Activated CD4-positive, alpha-beta T cell treated with anti-CD3 and anti-CD28 coated beads, Interleukin-2, amount 10 ng/mL, durations not matched to agents 7 days and 5 days (primary cell): Measurements from ENCODE around the gene ALKBH7. TPM values are rescaled to one million over a fixed set of nuclear protein-coding genes. Genes with fewer than 3 reads are reported as not detected.
A peak's percentile ranks its signal among the peaks of the same experiment; 100 is the strongest.
"Not testable (repeated sequence)": the region's sequence is repeated elsewhere in the genome, so short reads cannot be mapped to it uniquely, and the experiment has no call there.

Source experiments
- CTCF ChIA-PET: fragments of 350-600 bp; sonication (Branson Sonifier 250); formaldehyde crosslinking; loops from one replicate; lab custom pipeline; 2021; ENCODE audit warnings: antibody characterized with exemption; lab: Charles Lee
- POLR2A ChIA-PET: fragments of 350-600 bp; sonication (Branson Sonifier 250); formaldehyde crosslinking; loops from one replicate; lab custom pipeline; 2021; ENCODE audit warnings: antibody characterized with exemption; lab: Charles Lee
- DNase-seq: peaks from one replicate; pipeline ENCODE4 v3.0.0-alpha.2; 2020
- H3K27ac Mint-ChIP-seq: one replicate; pipeline ENCODE4 v1.8.0; 2021; ENCODE audit warnings: mild to moderate bottlenecking, moderate library complexity, mixed read lengths
- H3K27me3 Mint-ChIP-seq: one replicate; pipeline ENCODE4 v1.8.0; 2021; ENCODE audit warnings: mixed read lengths
- H3K36me3 Mint-ChIP-seq: one replicate; pipeline ENCODE4 v1.8.0; 2021; ENCODE audit warnings: low read depth, mixed read lengths
- H3K4me1 Mint-ChIP-seq: one replicate; pipeline ENCODE4 v1.8.0; 2021; ENCODE audit warnings: mixed read lengths
- H3K4me3 Mint-ChIP-seq: one replicate; pipeline ENCODE4 v1.8.0; 2021; ENCODE audit warnings: mild to moderate bottlenecking, moderate library complexity, mixed read lengths
- H3K9me3 Mint-ChIP-seq: one replicate; pipeline ENCODE4 v1.8.0; 2021; ENCODE audit warnings: mixed read lengths
- total RNA-seq, 2 experiments: library from RNA; stranded (reverse); gene quantifications; one replicate each; pipeline ENCODE4 v1.2.3, GENCODE V29; 2021

ALKBH7 gene
- total RNA-seq, 2 experiments from 2014 or later, result 32.8 to 48.2 TPM

- H3K9me3 Mint-ChIP-seq, result no peaks in the 10 kb centered on the region
- ChIA-PET POLR2A (interaction anchor here (1.0 kb wide), 1 partner anchor 33 kb away, joined by 4 read pairs; no protein-coding TSS in a partner anchor), CTCF (interaction anchor here (1.1 to 1.4 kb wide), 2 partner anchors 20 to 34 kb away, joined by 3 read pairs; partner anchors contain the start of gene ALKBH7)
- peak overlapping the region; percentile 97 for H3K27ac Mint-ChIP-seq
- H3K4me3 Mint-ChIP-seq, result peak overlapping the region; percentile 97
- peaks cover 22% of the 10 kb centered on the region for H3K36me3 Mint-ChIP-seq
- peaks cover 33% of the 10 kb centered on the region for H3K4me1 Mint-ChIP-seq
- H3K27me3 Mint-ChIP-seq, result no peaks in the 10 kb centered on the region
- DNase-seq, result no peak
Observed at GRCh38 chr19:6392221-6393073, 19.9 kb downstream of the ALKBH7 start.

- peak within 1 kb of the TSS; percentile 97 for H3K27ac Mint-ChIP-seq
- H3K4me1 Mint-ChIP-seq, result peaks cover 31% of the 10 kb centered on the region
- DNase-seq, result peak; percentile 94
- peak within 1 kb of the TSS; percentile 97 for H3K4me3 Mint-ChIP-seq
- ChIA-PET CTCF (interaction anchor here (0.7 to 1.4 kb wide), 3 partner anchors 21 to 44 kb away, joined by 3 read pairs; partner anchors contain the start of gene ALKBH7), POLR2A (interaction anchor here (1.0 kb wide), 1 partner anchor 32 kb away, joined by 4 read pairs; no protein-coding TSS in a partner anchor)
- H3K9me3 Mint-ChIP-seq, result no peaks in the 10 kb centered on the region
- H3K36me3 Mint-ChIP-seq, result peaks cover 18% of the 10 kb centered on the region
- no peaks in the 10 kb centered on the region for H3K27me3 Mint-ChIP-seq
Observed at GRCh38 chr19:6393074-6393982, 20.7 kb downstream of the ALKBH7 start, which contains the start of gene GTF2F1. TSS of gene GTF2F1 (minus strand) at chr19:6393164. CDS start at chr19:6392995, 169 bp downstream.

- POLR2A ChIA-PET, result interaction anchor here (1.0 kb wide), 1 partner anchor 31 kb away, joined by 4 read pairs; no protein-coding TSS in a partner anchor
- CTCF ChIA-PET, result interaction anchor here (0.7 kb wide), 1 partner anchor 43 kb away, joined by 3 read pairs; no protein-coding TSS in a partner anchor
- no peaks in the 10 kb centered on the region for H3K27me3 Mint-ChIP-seq
- peaks cover 30% of the 10 kb centered on the region for H3K4me1 Mint-ChIP-seq
- H3K9me3 Mint-ChIP-seq, result no peaks in the 10 kb centered on the region
- H3K27ac Mint-ChIP-seq, result peak overlapping the region; percentile 97
- peaks cover 15% of the 10 kb centered on the region for H3K36me3 Mint-ChIP-seq
- H3K4me3 Mint-ChIP-seq, result peak overlapping the region; percentile 97
- DNase-seq, result peak; percentile 78
Observed at GRCh38 chr19:6393983-6394412, 21.4 kb downstream of the ALKBH7 start.

GRCh38 chr19:6394831-6395230, 22.2 kb downstream of the ALKBH7 start:
- Mint-ChIP-seq H3K4me1 (peaks cover 30% of the 10 kb centered on the region), H3K9me3 (no peaks in the 10 kb centered on the region), H3K27me3 (no peaks in the 10 kb centered on the region), H3K36me3 (peaks cover 11% of the 10 kb centered on the region), H3K27ac (no peak overlapping the region), H3K4me3 (peak overlapping the region; percentile 97)
- CTCF ChIA-PET, result no interaction called here
- no peak for DNase-seq
- POLR2A ChIA-PET, result no interaction called here

- peaks cover 7% of the 10 kb centered on the region for H3K36me3 Mint-ChIP-seq
- CTCF ChIA-PET, result interaction anchor here (0.9 kb wide), 1 partner anchor 374 kb away, joined by 3 read pairs; no protein-coding TSS in a partner anchor
Observed at GRCh38 chr19:6396305-6396704, 23.7 kb downstream of the ALKBH7 start.

GRCh38 chr19:6400062-6400944, 27.7 kb downstream of the ALKBH7 start:
- H3K36me3 Mint-ChIP-seq, DNase-seq, H3K4me3 Mint-ChIP-seq, POLR2A ChIA-PET, H3K9me3 Mint-ChIP-seq, H3K27me3 Mint-ChIP-seq, H3K27ac Mint-ChIP-seq, H3K4me1 Mint-ChIP-seq, CTCF ChIA-PET: not testable (repeated sequence)

More at GRCh38 chr19:6396305-6396704, 23.7 kb downstream of the ALKBH7 start:
- H3K4me3 Mint-ChIP-seq, result no peak overlapping the region
- no peak for DNase-seq
- H3K4me1 Mint-ChIP-seq, result peaks cover 26% of the 10 kb centered on the region
- H3K9me3 Mint-ChIP-seq, result no peaks in the 10 kb centered on the region
- POLR2A ChIA-PET, result interaction anchor here (0.5 kb wide), 1 partner anchor 323 kb away, joined by 3 read pairs; no protein-coding TSS in a partner anchor
- no peaks in the 10 kb centered on the region for H3K27me3 Mint-ChIP-seq
- peak overlapping the region; percentile 25 for H3K27ac Mint-ChIP-seq

- no peaks in the 10 kb centered on the region for H3K36me3 Mint-ChIP-seq
- no peak overlapping the region for H3K27ac Mint-ChIP-seq
- POLR2A ChIA-PET, result no interaction called here
- DNase-seq, result no peak
- CTCF ChIA-PET, result interaction anchor here (0.6 to 1.0 kb wide), 2 partner anchors 23 to 1841 kb away, joined by 3 read pairs; partner anchors contain the start of gene KHSRP
- H3K9me3 Mint-ChIP-seq, result no peaks in the 10 kb centered on the region
- H3K4me1 Mint-ChIP-seq, result no peaks in the 10 kb centered on the region
- H3K27me3 Mint-ChIP-seq, result no peaks in the 10 kb centered on the region
- no peak overlapping the region for H3K4me3 Mint-ChIP-seq
Observed at GRCh38 chr19:6402058-6402457, 29.5 kb downstream of the ALKBH7 start.

- Mint-ChIP-seq H3K4me1 (no peaks in the 10 kb centered on the region), H3K27me3 (no peaks in the 10 kb centered on the region), H3K36me3 (no peaks in the 10 kb centered on the region), H3K4me3 (no peak overlapping the region), H3K9me3 (no peaks in the 10 kb centered on the region), H3K27ac (no peak overlapping the region)
- no peak for DNase-seq
- POLR2A ChIA-PET, result no interaction called here
- CTCF ChIA-PET, result interaction anchor here (0.6 to 0.9 kb wide), 2 partner anchors 23 to 58 kb away, joined by 4 read pairs; no protein-coding TSS in a partner anchor
Observed at GRCh38 chr19:6402837-6403608, 30.4 kb downstream of the ALKBH7 start.

- Mint-ChIP-seq H3K27me3 (no peaks in the 10 kb centered on the region), H3K4me3 (no peak overlapping the region), H3K9me3 (no peaks in the 10 kb centered on the region), H3K27ac (no peak overlapping the region), H3K4me1 (no peaks in the 10 kb centered on the region), H3K36me3 (no peaks in the 10 kb centered on the region)
- ChIA-PET CTCF (no interaction called here), POLR2A (no interaction called here)
- DNase-seq, result no peak
Observed at GRCh38 chr19:6406401-6406800, 33.8 kb downstream of the ALKBH7 start.

- Mint-ChIP-seq H3K27me3 (no peaks in the 10 kb centered on the region), H3K27ac (no peak overlapping the region), H3K4me1 (peaks cover 5% of the 10 kb centered on the region), H3K36me3 (peaks cover 5% of the 10 kb centered on the region), H3K4me3 (no peak overlapping the region), H3K9me3 (no peaks in the 10 kb centered on the region)
- DNase-seq, result no peak
- ChIA-PET POLR2A (no interaction called here), CTCF (no interaction called here)
Observed at GRCh38 chr19:6409346-6409745, 36.8 kb downstream of the ALKBH7 start.

GRCh38 chr19:6412061-6412446, 39.5 kb downstream of the ALKBH7 start:
- POLR2A ChIA-PET, result no interaction called here

More at GRCh38 chr19:6412061-6412446, 39.5 kb downstream of the ALKBH7 start:
- Mint-ChIP-seq H3K9me3 (no peaks in the 10 kb centered on the region), H3K4me1 (peaks cover 5% of the 10 kb centered on the region), H3K27ac (no peak overlapping the region), H3K4me3 (no peak overlapping the region), H3K27me3 (no peaks in the 10 kb centered on the region), H3K36me3 (peaks cover 14% of the 10 kb centered on the region)
- CTCF ChIA-PET, result no interaction called here
- DNase-seq, result no peak
